Dendritic cell treated with granulocyte-macrophage colony-stimulating factor and Interleukin-4, amounts not matched to agents 40 ng/mL and 50 ng/mL, for 4 days (primary cell): ENCODE results near the gene KLRB1.
"Not testable (repeated sequence)": the region's sequence is repeated elsewhere in the genome, so short reads cannot be mapped to it uniquely, and the experiment has no call there.

ENCODE experiments used
- H3K27ac Mint-ChIP-seq: one replicate; pipeline ENCODE4 v1.8.0; 2022; ENCODE audit warnings: mild to moderate bottlenecking, mixed read lengths
- H3K27me3 Mint-ChIP-seq: one replicate; pipeline ENCODE4 v1.8.0; 2022; ENCODE audit warnings: mild to moderate bottlenecking, mixed read lengths
- H3K36me3 Mint-ChIP-seq: one replicate; pipeline ENCODE4 v1.8.0; 2022; ENCODE audit warnings: low read depth, mixed read lengths
- H3K4me1 Mint-ChIP-seq: one replicate; pipeline ENCODE4 v1.8.0; 2022; ENCODE audit warnings: low read depth, mixed read lengths
- H3K4me3 Mint-ChIP-seq: one replicate; pipeline ENCODE4 v1.8.0; 2022; ENCODE audit warnings: mild to moderate bottlenecking, moderate library complexity, mixed read lengths
- H3K9me3 Mint-ChIP-seq: one replicate; pipeline ENCODE4 v1.8.0; 2022; ENCODE audit warnings: mixed read lengths
- intact Hi-C: fragments of 100-400 bp; cut with micrococcal nuclease; formaldehyde crosslinking; loops from one replicate; pipeline ENCODE4 v1.15.0; 2022

Gene KLRB1

GRCh38 chr12:9607716-9608115 lies at the start of gene KLRB1:
Gene KLRB1 (minus strand): TSS chr12:9607916. CDS start chr12:9607839, 77 bp downstream.
- Mint-ChIP-seq H3K27ac (no peak within 1 kb of the TSS), H3K4me3 (no peak within 1 kb of the TSS), H3K36me3 (no peaks in the 10 kb centered on the region), H3K9me3 (no peaks in the 10 kb centered on the region), H3K4me1 (no peaks in the 10 kb centered on the region), H3K27me3 (no peaks in the 10 kb centered on the region)
- intact Hi-C loops, result no loop called here

GRCh38 chr12:9651265-9651729 lies 43.6 kb upstream of the KLRB1 start:
- Mint-ChIP-seq H3K36me3 (peaks cover 71% of the 10 kb centered on the region), H3K4me3 (no peak overlapping the region), H3K27ac (peak overlapping the region; percentile 96), H3K9me3 (peaks cover 8% of the 10 kb centered on the region), H3K27me3 (no peaks in the 10 kb centered on the region), H3K4me1 (peaks cover 57% of the 10 kb centered on the region)
- intact Hi-C loops, result loop anchor here (5.0 kb wide), 1 partner anchor 76 kb away; no protein-coding TSS in a partner anchor

- H3K36me3 Mint-ChIP-seq, result peaks cover 60% of the 10 kb centered on the region
- intact Hi-C loops, result loop anchor here (5.0 kb wide), 1 partner anchor 77 kb away; no protein-coding TSS in a partner anchor
- H3K27ac Mint-ChIP-seq, result peak overlapping the region; percentile 96
These were observed 42.4 kb upstream of the KLRB1 start for GRCh38 chr12:9650151-9650576.

GRCh38 chr12:9649532-9649940 lies 41.8 kb upstream of the KLRB1 start:
- peaks cover 8% of the 10 kb centered on the region for H3K9me3 Mint-ChIP-seq
- intact Hi-C loops, result no loop called here
- H3K36me3 Mint-ChIP-seq, result peaks cover 54% of the 10 kb centered on the region
- H3K4me3 Mint-ChIP-seq, result peak overlapping the region; percentile 97
- H3K27me3 Mint-ChIP-seq, result no peaks in the 10 kb centered on the region
- peaks cover 48% of the 10 kb centered on the region for H3K4me1 Mint-ChIP-seq
- peak overlapping the region; percentile 96 for H3K27ac Mint-ChIP-seq

More at GRCh38 chr12:9650151-9650576, 42.4 kb upstream of the KLRB1 start:
- Mint-ChIP-seq H3K27me3 (no peaks in the 10 kb centered on the region), H3K9me3 (peaks cover 8% of the 10 kb centered on the region), H3K4me1 (peaks cover 48% of the 10 kb centered on the region), H3K4me3 (peak overlapping the region; percentile 97)

GRCh38 chr12:9648701-9649531 lies 41.2 kb upstream of the KLRB1 start:
- Mint-ChIP-seq H3K4me1 (peaks cover 45% of the 10 kb centered on the region), H3K27ac (peak overlapping the region; percentile 96), H3K36me3 (peaks cover 47% of the 10 kb centered on the region), H3K9me3 (peaks cover 8% of the 10 kb centered on the region), H3K27me3 (no peaks in the 10 kb centered on the region), H3K4me3 (peak overlapping the region; percentile 97)
- intact Hi-C loops, result no loop called here

GRCh38 chr12:9647825-9648700 lies 40.3 kb upstream of the KLRB1 start:
- Mint-ChIP-seq H3K4me3 (peak overlapping the region; percentile 97), H3K27me3 (no peaks in the 10 kb centered on the region), H3K27ac (peak overlapping the region; percentile 96), H3K36me3 (peaks cover 39% of the 10 kb centered on the region), H3K4me1 (peaks cover 44% of the 10 kb centered on the region), H3K9me3 (peaks cover 8% of the 10 kb centered on the region)
- intact Hi-C loops, result no loop called here

GRCh38 chr12:9646794-9647781 lies 39.4 kb upstream of the KLRB1 start:
- H3K27me3 Mint-ChIP-seq, result no peaks in the 10 kb centered on the region
- peaks cover 36% of the 10 kb centered on the region for H3K36me3 Mint-ChIP-seq
- intact Hi-C loops, result no loop called here
- peaks cover 8% of the 10 kb centered on the region for H3K9me3 Mint-ChIP-seq
- peaks cover 41% of the 10 kb centered on the region for H3K4me1 Mint-ChIP-seq
- peak overlapping the region; percentile 96 for H3K27ac Mint-ChIP-seq
- H3K4me3 Mint-ChIP-seq, result peak overlapping the region; percentile 97

- Mint-ChIP-seq H3K4me1 (peaks cover 28% of the 10 kb centered on the region), H3K36me3 (peaks cover 21% of the 10 kb centered on the region)
- H3K9me3 Mint-ChIP-seq, H3K27ac Mint-ChIP-seq, H3K4me3 Mint-ChIP-seq, H3K27me3 Mint-ChIP-seq, intact Hi-C loops: not testable (repeated sequence)
These were observed 37.4 kb upstream of the KLRB1 start for GRCh38 chr12:9644985-9645551.

- no peak overlapping the region for H3K4me3 Mint-ChIP-seq
- H3K36me3 Mint-ChIP-seq, result peaks cover 4% of the 10 kb centered on the region
- intact Hi-C loops, result no loop called here
- no peaks in the 10 kb centered on the region for H3K27me3 Mint-ChIP-seq
- peaks cover 18% of the 10 kb centered on the region for H3K4me1 Mint-ChIP-seq
- no peak overlapping the region for H3K27ac Mint-ChIP-seq
- no peaks in the 10 kb centered on the region for H3K9me3 Mint-ChIP-seq
These were observed 35.5 kb upstream of the KLRB1 start for GRCh38 chr12:9643266-9643660.

GRCh38 chr12:9642606-9643265 lies 35.0 kb upstream of the KLRB1 start:
- H3K27ac Mint-ChIP-seq, result no peak overlapping the region
- H3K9me3 Mint-ChIP-seq, result no peaks in the 10 kb centered on the region
- no peak overlapping the region for H3K4me3 Mint-ChIP-seq
- intact Hi-C loops, result no loop called here
- H3K36me3 Mint-ChIP-seq, result no peaks in the 10 kb centered on the region
- no peaks in the 10 kb centered on the region for H3K27me3 Mint-ChIP-seq
- H3K4me1 Mint-ChIP-seq, result peaks cover 18% of the 10 kb centered on the region

- intact Hi-C loops, result no loop called here
- H3K36me3 Mint-ChIP-seq, result peaks cover 9% of the 10 kb centered on the region
These were observed 32.3 kb upstream of the KLRB1 start for GRCh38 chr12:9640024-9640423.

GRCh38 chr12:9636851-9637206 lies 29.1 kb upstream of the KLRB1 start:
- Mint-ChIP-seq H3K27ac (peak overlapping the region; percentile 77), H3K9me3 (peaks cover 19% of the 10 kb centered on the region), H3K4me1 (peaks cover 33% of the 10 kb centered on the region), H3K27me3 (no peaks in the 10 kb centered on the region), H3K36me3 (peaks cover 9% of the 10 kb centered on the region), H3K4me3 (no peak overlapping the region)
- intact Hi-C loops, result no loop called here

More at GRCh38 chr12:9640024-9640423, 32.3 kb upstream of the KLRB1 start:
- no peak overlapping the region for H3K27ac Mint-ChIP-seq
- no peaks in the 10 kb centered on the region for H3K27me3 Mint-ChIP-seq
- no peak overlapping the region for H3K4me3 Mint-ChIP-seq
- H3K4me1 Mint-ChIP-seq, result peaks cover 30% of the 10 kb centered on the region
- H3K9me3 Mint-ChIP-seq, result peaks cover 19% of the 10 kb centered on the region
